ENCODE data around the gene OR2S2. TPM values are rescaled to one million over a fixed set of nuclear protein-coding genes. Genes with fewer than 3 reads are reported as not detected.
"Not testable (repeated sequence)": the region's sequence is repeated elsewhere in the genome, so short reads cannot be mapped to it uniquely, and the experiment has no call there.

OR2S2 gene
- total RNA-seq, 2 experiments from 2014 or later, result not detected

GRCh38 chr9:35913429-35913828 is 44.5 kb downstream of the OR2S2 start:
- H3K27me3 Mint-ChIP-seq (ENCODE audit: low read depth); CTCF ChIA-PET; H3K4me3 Mint-ChIP-seq; POLR2A ChIA-PET; H3K27ac Mint-ChIP-seq; H3K9me3 Mint-ChIP-seq (ENCODE audit: insufficient read depth); ATAC-seq; DNase-seq; H3K36me3 Mint-ChIP-seq (ENCODE audit: low read depth): not testable (repeated sequence)
- H3K4me1 Mint-ChIP-seq (ENCODE audit: low read depth), result peaks cover 32% of the 10 kb centered on the region

- no peaks in the 10 kb centered on the region for H3K36me3 Mint-ChIP-seq (ENCODE audit: low read depth)
- ChIA-PET CTCF (interaction anchor here (1.1 kb wide), 1 partner anchor 42 kb away, joined by 3 read pairs; no protein-coding TSS in a partner anchor), POLR2A (no interaction called here)
- no peaks in the 10 kb centered on the region for H3K9me3 Mint-ChIP-seq (ENCODE audit: insufficient read depth)
- ATAC-seq (no peak), DNase-seq (no peak)
- H3K4me1 Mint-ChIP-seq (ENCODE audit: low read depth), result peaks cover 36% of the 10 kb centered on the region
- no peak overlapping the region for H3K4me3 Mint-ChIP-seq
- no peaks in the 10 kb centered on the region for H3K27me3 Mint-ChIP-seq (ENCODE audit: low read depth)
- no peak overlapping the region for H3K27ac Mint-ChIP-seq
Observed at GRCh38 chr9:35912791-35913400, 45.1 kb downstream of the OR2S2 start.

DNA sequence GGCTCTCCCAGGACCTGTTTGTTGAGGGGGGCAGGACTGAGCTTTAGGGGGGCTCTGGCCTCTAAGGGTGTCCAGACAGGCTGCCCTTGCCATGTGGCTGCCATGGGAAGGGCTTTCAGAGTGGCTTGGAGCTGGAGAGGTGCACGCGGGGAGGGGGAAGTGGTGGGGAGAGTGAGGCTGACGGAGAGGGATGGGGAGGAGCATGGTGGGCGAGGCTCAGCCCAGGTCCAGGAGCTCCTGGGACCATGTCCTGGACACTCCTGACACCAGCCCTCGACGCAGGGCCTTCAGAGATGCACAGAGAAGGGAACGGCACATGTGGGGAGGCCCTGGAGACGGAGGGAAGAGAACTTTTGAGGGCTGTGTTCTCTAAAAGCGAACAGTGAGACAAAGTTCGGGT is 46.3 kb downstream of the OR2S2 start:
- Mint-ChIP-seq H3K4me1 (ENCODE audit: low read depth) (peaks cover 42% of the 10 kb centered on the region), H3K9me3 (ENCODE audit: insufficient read depth) (no peaks in the 10 kb centered on the region), H3K36me3 (ENCODE audit: low read depth) (no peaks in the 10 kb centered on the region), H3K27me3 (ENCODE audit: low read depth) (no peaks in the 10 kb centered on the region), H3K4me3 (no peak overlapping the region), H3K27ac (peak overlapping the region; percentile 26)
- DNase-seq, result no peak
- POLR2A ChIA-PET, result interaction anchor here (0.5 kb wide), 1 partner anchor 829 kb away, joined by 3 read pairs; no protein-coding TSS in a partner anchor
- no peak for ATAC-seq
- CTCF ChIA-PET, result interaction anchor here (0.7 to 2.5 kb wide), 14 partner anchors 9 to 121 kb away, joined by 3 to 20 read pairs (median 5); partner anchors contain the start of gene HINT2

GRCh38 chr9:35910613-35911359 is 47.2 kb downstream of the OR2S2 start:
- ATAC-seq (peak; percentile 63), DNase-seq (peak; percentile 64)
- Mint-ChIP-seq H3K9me3 (ENCODE audit: insufficient read depth) (no peaks in the 10 kb centered on the region), H3K4me1 (ENCODE audit: low read depth) (peaks cover 42% of the 10 kb centered on the region), H3K27me3 (ENCODE audit: low read depth) (no peaks in the 10 kb centered on the region), H3K27ac (peak overlapping the region; percentile 92), H3K4me3 (peak overlapping the region; percentile 20), H3K36me3 (ENCODE audit: low read depth) (no peaks in the 10 kb centered on the region)
- CTCF ChIA-PET, result interaction anchor here (0.7 to 2.5 kb wide), 16 partner anchors 8 to 121 kb away, joined by 3 to 20 read pairs (median 4); partner anchors contain the start of gene HINT2
- POLR2A ChIA-PET, result no interaction called here

DNA sequence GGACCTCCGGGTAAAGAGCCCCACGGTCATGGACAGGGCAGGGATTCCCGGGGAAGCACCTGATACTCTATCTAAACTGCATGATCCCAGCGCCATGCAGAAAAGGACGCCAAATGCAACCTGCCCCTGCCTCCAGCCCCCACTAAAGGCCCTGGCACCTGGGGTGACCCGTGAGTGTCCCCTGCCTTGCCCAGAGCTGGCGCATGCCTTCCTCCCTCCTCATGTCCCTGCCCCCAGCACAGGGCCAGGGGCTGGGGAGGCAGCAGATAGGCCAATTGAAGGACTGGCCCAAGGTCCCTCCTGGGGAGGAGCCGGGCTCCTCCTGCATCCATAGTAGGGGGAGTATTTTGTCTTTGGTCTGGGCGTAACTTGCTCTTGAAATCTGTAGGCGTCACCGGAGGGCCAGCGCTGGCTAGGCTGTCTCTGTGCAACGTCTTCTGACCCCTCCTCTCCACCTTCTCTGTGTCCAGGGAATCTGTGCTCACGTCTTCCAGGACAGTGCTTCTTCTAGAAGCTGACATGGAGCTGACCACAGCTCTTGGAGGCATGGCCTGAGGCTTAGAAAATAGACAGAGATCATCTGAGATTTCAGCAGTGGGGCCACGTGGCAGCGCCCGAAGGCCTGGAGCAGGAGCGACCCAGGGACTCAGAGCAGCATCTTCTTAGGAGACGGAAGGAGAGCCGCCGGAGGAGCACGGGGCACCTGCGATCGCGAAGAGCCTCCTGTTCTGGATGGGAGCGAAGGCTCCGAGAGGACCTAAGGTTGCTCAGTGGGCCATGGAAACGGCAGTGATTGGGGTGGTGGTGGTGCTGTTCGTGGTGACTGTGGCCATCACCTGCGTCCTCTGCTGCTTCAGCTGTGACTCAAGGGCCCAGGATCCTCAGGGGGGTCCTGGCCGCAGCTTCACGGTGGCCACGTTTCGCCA is 48.0 kb downstream of the OR2S2 start:
- ChIA-PET CTCF (interaction anchor here (1.1 to 2.5 kb wide), 10 partner anchors 7 to 213 kb away, joined by 3 to 20 read pairs (median 7); no protein-coding TSS in a partner anchor), POLR2A (no interaction called here)
- peak overlapping the region; percentile 92 for H3K27ac Mint-ChIP-seq
- no peaks in the 10 kb centered on the region for H3K36me3 Mint-ChIP-seq (ENCODE audit: low read depth)
- H3K9me3 Mint-ChIP-seq (ENCODE audit: insufficient read depth), result no peaks in the 10 kb centered on the region
- H3K4me1 Mint-ChIP-seq (ENCODE audit: low read depth), result peaks cover 42% of the 10 kb centered on the region
- H3K27me3 Mint-ChIP-seq (ENCODE audit: low read depth), result no peaks in the 10 kb centered on the region
- ATAC-seq (no peak), DNase-seq (no peak)
- H3K4me3 Mint-ChIP-seq, result no peak overlapping the region

GRCh38 chr9:35909274-35909673 is 48.7 kb downstream of the OR2S2 start, which contains the start of gene SPAAR:
Gene SPAAR, plus strand, starts transcription at chr9:35909490. Its CDS starts 974 bp downstream, at chr9:35910464.
- ATAC-seq (no peak), DNase-seq (no peak)
- CTCF ChIA-PET, result interaction anchor here (1.1 to 1.3 kb wide), 3 partner anchors 18 to 213 kb away, joined by 3 read pairs; no protein-coding TSS in a partner anchor
- POLR2A ChIA-PET, result no interaction called here
- Mint-ChIP-seq H3K4me3 (no peak within 1 kb of the TSS), H3K27me3 (ENCODE audit: low read depth) (no peaks in the 10 kb centered on the region), H3K36me3 (ENCODE audit: low read depth) (no peaks in the 10 kb centered on the region), H3K27ac (peak within 1 kb of the TSS; percentile 92), H3K4me1 (ENCODE audit: low read depth) (peaks cover 42% of the 10 kb centered on the region), H3K9me3 (ENCODE audit: insufficient read depth) (no peaks in the 10 kb centered on the region)

GRCh38 chr9:35908504-35909125 is 49.3 kb downstream of the OR2S2 start:
- Mint-ChIP-seq H3K9me3 (ENCODE audit: insufficient read depth) (no peaks in the 10 kb centered on the region), H3K27ac (peak overlapping the region; percentile 15), H3K4me3 (no peak overlapping the region), H3K4me1 (ENCODE audit: low read depth) (peaks cover 42% of the 10 kb centered on the region), H3K36me3 (ENCODE audit: low read depth) (no peaks in the 10 kb centered on the region), H3K27me3 (ENCODE audit: low read depth) (no peaks in the 10 kb centered on the region)
- ChIA-PET CTCF (interaction anchor here (1.1 kb wide), 1 partner anchor 26 kb away, joined by 3 read pairs; no protein-coding TSS in a partner anchor), POLR2A (no interaction called here)
- ATAC-seq (no peak), DNase-seq (no peak)

DNA sequence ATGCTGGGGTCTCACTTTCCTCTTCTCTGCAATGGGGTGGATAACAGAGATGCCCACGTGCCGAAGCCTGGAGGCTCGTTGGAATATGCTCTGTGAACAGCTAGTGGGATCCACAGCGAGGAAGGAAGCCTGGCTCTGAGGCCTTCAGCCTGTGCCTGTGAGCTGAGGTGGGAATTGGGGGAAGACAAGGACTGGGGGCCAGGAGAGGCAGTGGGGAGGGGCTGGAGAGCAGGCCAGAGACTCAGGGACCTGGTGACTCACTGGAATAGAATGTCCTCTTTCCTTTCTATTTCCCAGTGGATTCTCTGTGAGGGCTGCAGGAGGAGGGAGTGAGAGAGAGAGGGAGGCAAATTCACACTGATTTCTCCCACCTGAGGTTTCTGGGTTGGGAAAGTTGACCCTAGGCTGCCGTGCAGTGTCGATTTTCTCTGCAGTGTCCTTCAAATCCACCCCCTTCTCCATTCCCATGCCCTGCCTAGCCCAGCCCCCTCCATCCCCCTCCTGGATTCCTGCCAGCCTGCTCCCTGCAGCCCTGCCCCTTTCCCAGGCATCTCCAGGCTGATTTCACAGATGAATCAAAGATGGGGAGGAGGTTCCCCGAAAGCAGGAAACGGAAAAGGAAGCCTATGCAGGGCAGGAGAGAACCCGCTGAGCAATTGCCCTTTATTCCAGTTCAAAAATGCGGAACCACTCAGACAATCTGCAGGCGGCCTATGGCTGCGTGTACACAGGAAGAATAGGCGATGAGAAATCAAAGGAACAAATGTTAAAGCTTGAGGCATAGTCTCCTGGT is 50.0 kb downstream of the OR2S2 start:
- POLR2A ChIA-PET, result no interaction called here
- no peak for ATAC-seq
- Mint-ChIP-seq H3K36me3 (ENCODE audit: low read depth) (no peaks in the 10 kb centered on the region), H3K9me3 (ENCODE audit: insufficient read depth) (no peaks in the 10 kb centered on the region), H3K27ac (peak overlapping the region; percentile 58), H3K27me3 (ENCODE audit: low read depth) (no peaks in the 10 kb centered on the region), H3K4me3 (no peak overlapping the region), H3K4me1 (ENCODE audit: low read depth) (peaks cover 45% of the 10 kb centered on the region)
- DNase-seq, result no peak
- CTCF ChIA-PET, result interaction anchor here (1.0 to 1.7 kb wide), 2 partner anchors 37 to 118 kb away, joined by 3 to 4 read pairs; no protein-coding TSS in a partner anchor
